H1 (cell line): ENCODE data around the gene FANCM. TPM values are rescaled to one million over a fixed set of nuclear protein-coding genes. Genes with fewer than 3 reads are reported as not detected.

ENCODE experiments used
- CTCF ChIA-PET: fragments of 300-600 bp; sonication (Branson Sonifier 250); formaldehyde crosslinking; loops from one replicate; lab custom pipeline; 2021; ENCODE audit not compliant: partially characterized antibody; lab: Charles Lee
- POLR2A ChIA-PET: fragments of 300-600 bp; sonication (Branson Sonifier 250); formaldehyde crosslinking; loops from one replicate; lab custom pipeline; 2021; ENCODE audit warnings: inconsistent platforms; ENCODE audit not compliant: partially characterized antibody; lab: Charles Lee
- DNase-seq, 2 experiments: peaks; one replicate each; pipeline versions ENCODE4 v3.0.0 to v3.0.0-alpha.2; 2010 to 2022; ENCODE audit warnings: low spot score in 2 of 2, low read depth in 1 of 2, mixed read lengths in 1 of 2
- FAIRE-seq: peaks from 2 replicates; lab custom pipeline; 2011; peaks lifted over from hg19 to GRCh38; lab: Jason Lieb, UNC
- H2AFZ ChIP-seq: 2 replicates; pipeline ENCODE4 v1.8.1; 2012; ENCODE audit warnings: low read length, inconsistent platforms
- H2AK5ac ChIP-seq: 2 replicates; pipeline ENCODE4 v1.6.1; 2013; ENCODE audit warnings: low read depth, low read length
- H2BK120ac ChIP-seq: replicated peaks from 2 replicates; pipeline ENCODE3; 2013; ENCODE audit warnings: low read depth, low read length, inconsistent platforms
- H2BK12ac ChIP-seq: 2 replicates; pipeline ENCODE4 v1.6.1; 2013; ENCODE audit warnings: low read depth, low read length
- H2BK15ac ChIP-seq: 2 replicates; pipeline ENCODE4 v1.6.1; 2013; ENCODE audit warnings: low read length
- H2BK20ac ChIP-seq: 2 replicates; pipeline ENCODE4 v1.6.1; 2013; ENCODE audit warnings: low read length
- H2BK5ac ChIP-seq: 2 replicates; pipeline ENCODE4 v1.6.1; 2013; ENCODE audit warnings: low read depth, low read length
- H3K14ac ChIP-seq: 2 replicates; pipeline ENCODE4 v1.6.1; 2013; ENCODE audit warnings: inconsistent platforms; ENCODE audit not compliant: insufficient read length
- H3K18ac ChIP-seq: 2 replicates; pipeline ENCODE4 v1.6.1; 2013; ENCODE audit warnings: low read length; ENCODE audit errors: extremely low read depth
- H3K23ac ChIP-seq: 2 replicates; pipeline ENCODE4 v1.6.1; 2013; ENCODE audit warnings: inconsistent platforms; ENCODE audit not compliant: insufficient read length
- H3K23me2 ChIP-seq: 2 replicates; pipeline ENCODE4 v1.6.1; 2013; ENCODE audit warnings: low read depth, low read length
- H3K27ac ChIP-seq: 2 replicates; pipeline ENCODE4 v1.6.1; 2011; ENCODE audit warnings: low read depth, low read length, inconsistent platforms
- H3K27me3 ChIP-seq, 4 experiments: replicated peaks in 1 of 4; 1 replicate in 1 of 4; 2 replicates in 3 of 4; pipeline versions ENCODE4 v1.6.1 to v1.8.1; 2011 to 2013; ENCODE audit warnings: low read length in 3 of 4, mild to moderate bottlenecking in 3 of 4, inconsistent platforms in 2 of 4, mixed read lengths in 2 of 4, moderate library complexity in 1 of 4; ENCODE audit not compliant: control insufficient read depth in 3 of 4, insufficient read depth in 3 of 4; ENCODE audit errors: extremely low read depth in 1 of 4
- H3K36me3 ChIP-seq, 4 experiments: 2 replicates each; pipeline versions ENCODE4 v1.6.1 to v1.8.1; 2011 to 2013; ENCODE audit warnings: mild to moderate bottlenecking in 4 of 4, low read length in 3 of 4, moderate library complexity in 2 of 4, control low read depth in 1 of 4, inconsistent platforms in 1 of 4; ENCODE audit not compliant: insufficient read depth in 4 of 4, control insufficient read depth in 2 of 4
- H3K4ac ChIP-seq: replicated peaks from 2 replicates; pipeline ENCODE3; 2013; ENCODE audit warnings: low read length, low read depth, mixed read lengths, inconsistent platforms; ENCODE audit not compliant: insufficient read length
- H3K4me1 ChIP-seq, 4 experiments: replicated peaks in 1 of 4; 1 replicate in 1 of 4; 2 replicates in 3 of 4; pipeline versions ENCODE4 v1.6.1 to v1.8.1; 2011 to 2013; ENCODE audit warnings: low read length in 3 of 4, inconsistent platforms in 2 of 4, mixed read lengths in 1 of 4; ENCODE audit not compliant: insufficient read depth in 4 of 4, control insufficient read depth in 3 of 4
- H3K4me2 ChIP-seq, 2 experiments: 2 replicates each; pipeline versions ENCODE4 v1.6.1 to v1.8.1; 2011 to 2013; ENCODE audit warnings: low read depth in 2 of 2, low read length in 2 of 2, control low read depth in 1 of 2, inconsistent platforms in 1 of 2, mild to moderate bottlenecking in 1 of 2; ENCODE audit not compliant: insufficient read depth in 1 of 2
- H3K4me3 ChIP-seq, 4 experiments: fragments of 200-600, 300-600 bp in 1 of 4; sonication (generic), shearing (Covaris generic), sonication (Bioruptor Twin) in 1 of 4; 2 replicates each; pipeline versions ENCODE4 v1.5.1 to v1.8.1; 2011 to 2016; ENCODE audit warnings: low read length in 4 of 4, low read depth in 3 of 4, control low read depth in 2 of 4, inconsistent platforms in 2 of 4, mild to moderate bottlenecking in 2 of 4, mixed read lengths in 1 of 4, moderate library complexity in 1 of 4; ENCODE audit not compliant: insufficient read depth in 2 of 4; ENCODE audit errors: extremely low read depth in 1 of 4
- H3K56ac ChIP-seq: replicated peaks from 2 replicates; pipeline ENCODE3; 2013; ENCODE audit warnings: low read depth, mild to moderate bottlenecking, mixed read lengths, low read length, inconsistent platforms; ENCODE audit not compliant: insufficient read length
- H3K79me1 ChIP-seq: 2 replicates; pipeline ENCODE4 v1.6.1; 2013; ENCODE audit warnings: low read depth, low read length, control low read depth
- H3K79me2 ChIP-seq, 2 experiments: 2 replicates each; pipeline versions ENCODE4 v1.6.1 to v1.8.1; 2012 to 2013; ENCODE audit warnings: low read length in 2 of 2, mild to moderate bottlenecking in 2 of 2, inconsistent platforms in 1 of 2; ENCODE audit not compliant: insufficient read depth in 2 of 2, control insufficient read depth in 1 of 2
- H3K9ac ChIP-seq, 4 experiments: replicated peaks in 1 of 4; 1 replicate in 1 of 4; 2 replicates in 3 of 4; pipeline versions ENCODE4 v1.6.1 to v1.8.1; 2011 to 2013; ENCODE audit warnings: low read depth in 3 of 4, low read length in 3 of 4, control low read depth in 2 of 4, mild to moderate bottlenecking in 2 of 4, moderate library complexity in 2 of 4, inconsistent platforms in 1 of 4; ENCODE audit errors: extremely low read depth in 1 of 4
- H3K9me3 ChIP-seq, 2 experiments: 2 replicates each; pipeline versions ENCODE4 v1.6.1 to v1.8.1; 2012 to 2013; ENCODE audit warnings: mild to moderate bottlenecking in 2 of 2, moderate library complexity in 2 of 2, control low read depth in 1 of 2, inconsistent platforms in 1 of 2, low read depth in 1 of 2, low read length in 1 of 2, mixed read lengths in 1 of 2; ENCODE audit not compliant: insufficient read depth in 2 of 2
- H4K20me1 ChIP-seq, 2 experiments: replicated peaks in 1 of 2; 2 replicates each; pipeline versions ENCODE3 to v1.8.1; 2011 to 2013; ENCODE audit warnings: inconsistent platforms in 2 of 2, low read length in 2 of 2, mild to moderate bottlenecking in 1 of 2; ENCODE audit not compliant: insufficient read depth in 2 of 2, control insufficient read depth in 1 of 2
- H4K5ac ChIP-seq: 2 replicates; pipeline ENCODE4 v1.6.1; 2013; ENCODE audit warnings: low read length, low read depth, mixed read lengths, inconsistent platforms; ENCODE audit not compliant: insufficient read length
- H4K8ac ChIP-seq: 2 replicates; pipeline ENCODE4 v1.8.0; 2013; ENCODE audit warnings: mild to moderate bottlenecking, moderate library complexity, low read length, inconsistent platforms; ENCODE audit not compliant: insufficient read depth; ENCODE audit errors: extremely low read depth
- H4K91ac ChIP-seq: replicated peaks from 2 replicates; pipeline ENCODE3; 2013; ENCODE audit warnings: low read length, mixed read lengths, inconsistent platforms; ENCODE audit not compliant: insufficient read length
- BACH1 ChIP-seq: IDR thresholded peaks from 2 replicates; pipeline ENCODE4 v1.6.1; 2012; ENCODE audit warnings: low read length, improper control_type of control experiment
- CTCF ChIP-seq, 3 experiments: IDR thresholded peaks; 1 replicate in 2 of 3; 2 replicates in 1 of 3; pipeline versions ENCODE4 v1.5.1 to v1.6.1; 2011; ENCODE audit warnings: low read length in 3 of 3, mild to moderate bottlenecking in 3 of 3, inconsistent platforms in 2 of 3, low read depth in 1 of 3, moderate library complexity in 1 of 3; ENCODE audit not compliant: insufficient read depth in 1 of 3; ENCODE audit errors: control extremely low read depth in 1 of 3
- TBP ChIP-seq: IDR thresholded peaks from 2 replicates; pipeline ENCODE4 v1.6.1; 2011; ENCODE audit warnings: low read depth, low read length, improper control_type of control experiment
- WGBS, 2 experiments: shearing (Covaris generic) in 1 of 2; methylation state at CpG; one replicate each; pipeline versions ENCODE4 v1.1.6 to v1.1.7; 2013 to 2015; ENCODE audit warnings: low lambda C conversion rate in 2 of 2, mixed read lengths in 2 of 2, inconsistent platforms in 1 of 2, low coverage in 1 of 2, missing lambda C conversion rate in 1 of 2; ENCODE audit not compliant: insufficient replicate concordance in 2 of 2, insufficient coverage in 1 of 2, insufficient read length in 1 of 2; ENCODE audit errors: extremely low coverage in 1 of 2, missing lambda C conversion rate in 1 of 2; 5-methylcytosine and 5-hydroxymethylcytosine counted together
- polyA plus RNA-seq, 7 experiments: library from polyadenylated mRNA; depleted of rRNA in 3 of 7; stranded (reverse) in 5 of 7; unstranded in 2 of 7; fragments of >200 nt in 5 of 7; fragments of 200-250 nt in 2 of 7; gene quantifications; 1 replicate in 5 of 7; 2 replicates in 1 of 7; 4 replicates in 1 of 7; pipeline versions ENCODE4 v1.2.1 to v1.2.3, GENCODE V29; 2011 to 2013; ENCODE audit warnings: missing spikeins in 2 of 7, mixed read lengths in 2 of 7
- total RNA-seq: library from RNA; stranded (reverse); fragmentation: NEBNext Ultra II Directional; extraction: Animal tissue kit (Norgen Biotek cat#: 25700); gene quantifications from 2 replicates; pipeline ENCODE4 v1.2.1, GENCODE V29; 2021

FANCM gene
- total and polyA plus RNA-seq, 2 of the 8 experiments (the other 6 are each of a cell fraction or from before 2014, with no cell fraction given), result 3.2 to 10.5 TPM

GRCh38 chr14:45094275-45094674 lies 41.5 kb upstream of the FANCM start:
- TF ChIP-seq CTCF (IDR thresholded peaks at IDR 0.05; ENCODE audit: control extremely low read depth in 1 of 3, insufficient read depth in 1 of 3, low read depth in 1 of 3, low read length in 3 of 3) (no peak), TBP (no peak), BACH1 (no peak)
- H3K36me3 ChIP-seq, result peaks cover 3 to 35% (median 15%) of the 10 kb centered on the region in 4 experiments; a peak in 7 of 8 replicates

More at GRCh38 chr14:45094275-45094674, 41.5 kb upstream of the FANCM start:
- Histone ChIP-seq H4K8ac (no peak overlapping the region), H2BK15ac (no peak overlapping the region), H3K9ac (no peak overlapping the region), H3K18ac (no peak overlapping the region), H2BK20ac (no peak overlapping the region), H3K27ac (no peak overlapping the region), H3K27me3 (no peaks in the 10 kb centered on the region), H3K23ac (no peak overlapping the region), H2BK120ac (no peak overlapping the region), H2AK5ac (no peak overlapping the region), H3K9me3 (no peaks in the 10 kb centered on the region), H3K4me1 (no peaks in the 10 kb centered on the region), H3K56ac (no peak overlapping the region), H3K4ac (no peak overlapping the region), H2AFZ (no peak overlapping the region), H3K14ac (no peak overlapping the region), H3K23me2 (no peaks in the 10 kb centered on the region), H4K91ac (no peak overlapping the region), H3K4me3 (no peak overlapping the region), H3K4me2 (no peak overlapping the region), H4K20me1 (peaks cover 7% of the 10 kb centered on the region in 2 experiments), H2BK12ac (no peak overlapping the region), H2BK5ac (no peak overlapping the region), H4K5ac (no peak overlapping the region), H3K79me1 (no peaks in the 10 kb centered on the region; the same call in 1 of the 2 replicates), H3K79me2 (peaks cover 7 to 59% of the 10 kb centered on the region in 2 experiments; a peak in 3 of 4 replicates)
- CTCF ChIA-PET, result interaction anchor here (1.4 to 1.7 kb wide), 2 partner anchors 35 to 181 kb away, joined by 3 to 4 read pairs; no protein-coding TSS in a partner anchor
- FAIRE-seq, result no peak
- 90% methylated on average over 2 of the region's 2 CpGs; no CpG with 5 or more reads in 1 of the 2 experiments for WGBS, 2 experiments
- POLR2A ChIA-PET, result no interaction called here
- no peak for DNase-seq
